Fibroblast of skin of left biceps (primary cell): ENCODE measurements around the gene ITGAX.

ENCODE experiments used
- DNase-seq, 2 experiments: peaks; one replicate each; pipeline ENCODE4 v3.0.0-alpha.2; 2013; ENCODE audit warnings: low read depth in 2 of 2

The ITGAX gene

GRCh38 chr16:31348579-31348978 lies 6.4 kb upstream of the ITGAX start:
- DNase-seq = no peak

- no peak for DNase-seq
These were observed 4.5 kb upstream of the ITGAX start for GRCh38 chr16:31350275-31351005.

GRCh38 chr16:31351246-31351941 lies 3.6 kb upstream of the ITGAX start:
- no peak for DNase-seq

GRCh38 chr16:31351942-31352325 lies 3.0 kb upstream of the ITGAX start:
- no peak for DNase-seq

- no peak for DNase-seq
These were observed 2.4 kb upstream of the ITGAX start for GRCh38 chr16:31352376-31353115.

GRCh38 chr16:31355431-31356100 lies 590 bp downstream of the ITGAX start:
- no peak for DNase-seq

- DNase-seq = no peak
These were observed 1.8 kb downstream of the ITGAX start for GRCh38 chr16:31356566-31357323.

- no peak for DNase-seq
These were observed 2.5 kb downstream of the ITGAX start for GRCh38 chr16:31357324-31358109.

- DNase-seq = no peak
These were observed 5.3 kb downstream of the ITGAX start for GRCh38 chr16:31360251-31360650.

GRCh38 chr16:31361201-31362110 lies 6.5 kb downstream of the ITGAX start:
- no peak for DNase-seq

GRCh38 chr16:31362476-31363405 lies 7.8 kb downstream of the ITGAX start:
- DNase-seq = no peak

- no peak for DNase-seq
These were observed 8.7 kb downstream of the ITGAX start for GRCh38 chr16:31363721-31364120.

GRCh38 chr16:31364421-31364820 lies 9.4 kb downstream of the ITGAX start:
- no peak for DNase-seq

- no peak for DNase-seq
These were observed 10.3 kb downstream of the ITGAX start for GRCh38 chr16:31365131-31365865.

GRCh38 chr16:31367853-31368252 lies 12.9 kb downstream of the ITGAX start:
- no peak for DNase-seq

GRCh38 chr16:31371008-31371407 lies 16.0 kb downstream of the ITGAX start:
- DNase-seq = no peak

- no peak for DNase-seq
These were observed 16.9 kb downstream of the ITGAX start for GRCh38 chr16:31371619-31372484.
